HEK293 (cell line): ENCODE data around the gene RAB11A.

Source experiments
- EGR2 ChIP-seq: fragments of 450-650 bp; formaldehyde crosslinking; IDR thresholded peaks from 2 replicates; pipeline ENCODE4 v1.5.1; 2016; ENCODE audit warnings: low read depth, missing biosample characterization, missing genetic modification characterization
- KLF8 ChIP-seq: fragments of 450-650 bp; formaldehyde crosslinking; IDR thresholded peaks from 2 replicates; pipeline ENCODE4 v1.5.1; 2016; ENCODE audit warnings: missing biosample characterization, missing genetic modification characterization
- SCRT2 ChIP-seq: fragments of 450-650 bp; formaldehyde crosslinking; IDR thresholded peaks from 2 replicates; pipeline ENCODE4 v1.5.1; 2016; ENCODE audit warnings: missing biosample characterization, missing genetic modification characterization
- ZBTB17 ChIP-seq: fragments of 450-650 bp; formaldehyde crosslinking; IDR thresholded peaks from 2 replicates; pipeline ENCODE4 v1.5.1; 2016; ENCODE audit warnings: missing biosample characterization, missing genetic modification characterization
- ZNF121 ChIP-seq: fragments of 450-650 bp; formaldehyde crosslinking; IDR thresholded peaks from 2 replicates; pipeline ENCODE4 v1.5.1; 2016; ENCODE audit warnings: missing biosample characterization, missing genetic modification characterization
- ZNF175 ChIP-seq: fragments of 450-650 bp; formaldehyde crosslinking; IDR thresholded peaks from 2 replicates; pipeline ENCODE4 v1.5.1; 2016; ENCODE audit warnings: missing biosample characterization, missing genetic modification characterization
- ZNF350 ChIP-seq: fragments of 450-650 bp; formaldehyde crosslinking; IDR thresholded peaks from 2 replicates; pipeline ENCODE4 v1.5.0; 2017; ENCODE audit warnings: missing biosample characterization, mild to moderate bottlenecking, missing genetic modification characterization
- ZNF37A ChIP-seq: fragments of 450-650 bp; IDR thresholded peaks from 2 replicates; pipeline ENCODE4 v1.5.1; 2018; ENCODE audit warnings: missing biosample characterization, missing genetic modification characterization
- ZNF391 ChIP-seq: fragments of 450-650 bp; formaldehyde crosslinking; IDR thresholded peaks from 2 replicates; pipeline ENCODE4 v1.5.1; 2016; ENCODE audit warnings: low read depth, missing biosample characterization, missing genetic modification characterization, borderline replicate concordance
- ZNF514 ChIP-seq: fragments of 450-650 bp; formaldehyde crosslinking; IDR thresholded peaks from 2 replicates; pipeline ENCODE4 v1.5.1; 2016; ENCODE audit warnings: missing biosample characterization, missing genetic modification characterization
- ZNF529 ChIP-seq: fragments of 450-650 bp; formaldehyde crosslinking; IDR thresholded peaks from 2 replicates; pipeline ENCODE4 v1.5.1; 2017; ENCODE audit warnings: missing genetic modification characterization, missing biosample characterization; ENCODE audit not compliant: insufficient replicate concordance
- ZNF530 ChIP-seq: fragments of 450-650 bp; formaldehyde crosslinking; IDR thresholded peaks from 2 replicates; pipeline ENCODE4 v1.5.1; 2016; ENCODE audit warnings: low read depth, missing biosample characterization, missing genetic modification characterization
- ZNF548 ChIP-seq: fragments of 450-650 bp; formaldehyde crosslinking; IDR thresholded peaks from 2 replicates; pipeline ENCODE4 v1.5.1; 2016; ENCODE audit warnings: missing biosample characterization, missing genetic modification characterization
- ZNF561 ChIP-seq: fragments of 450-650 bp; IDR thresholded peaks from 2 replicates; pipeline ENCODE4 v1.5.1; 2018; ENCODE audit warnings: missing biosample characterization, missing genetic modification characterization, borderline replicate concordance
- ZNF571 ChIP-seq: fragments of 450-650 bp; formaldehyde crosslinking; IDR thresholded peaks from 2 replicates; pipeline ENCODE4 v1.5.0; 2017; ENCODE audit warnings: missing biosample characterization, missing genetic modification characterization
- ZNF629 ChIP-seq: fragments of 450-650 bp; formaldehyde crosslinking; IDR thresholded peaks from 2 replicates; pipeline ENCODE4 v1.5.1; 2017; ENCODE audit warnings: missing biosample characterization, missing genetic modification characterization
- ZNF777 ChIP-seq: fragments of 450-650 bp; formaldehyde crosslinking; IDR thresholded peaks from 2 replicates; pipeline ENCODE4 v1.5.1; 2017; ENCODE audit warnings: missing biosample characterization, missing genetic modification characterization, borderline replicate concordance
- ZNF830 ChIP-seq: fragments of 450-650 bp; IDR thresholded peaks from 2 replicates; pipeline ENCODE4 v1.5.0; 2018; ENCODE audit warnings: missing biosample characterization, missing genetic modification characterization, low read depth, mild to moderate bottlenecking, moderate library complexity
- TF ChIP-seq, protein P1 (sequence below): IDR thresholded peaks from 2 replicates; pipeline ENCODE4 v1.6.1; 2011; ENCODE audit warnings: mild to moderate bottlenecking, low read depth, low read length, borderline replicate concordance
- TF ChIP-seq, protein P2 (sequence below): fragments of 450-650 bp; formaldehyde crosslinking; IDR thresholded peaks from 2 replicates; pipeline ENCODE4 v1.5.1; 2016; ENCODE audit warnings: missing biosample characterization, missing genetic modification characterization, borderline replicate concordance
- TF ChIP-seq, protein P3 (sequence below): fragments of 450-650 bp; formaldehyde crosslinking; IDR thresholded peaks from 2 replicates; pipeline ENCODE4 v1.5.1; 2016; ENCODE audit warnings: missing biosample characterization, missing genetic modification characterization
- TF ChIP-seq, protein P4 (sequence below): fragments of 450-650 bp; formaldehyde crosslinking; IDR thresholded peaks from 2 replicates; pipeline ENCODE4 v1.5.1; 2016; ENCODE audit warnings: missing biosample characterization, missing genetic modification characterization
- TF ChIP-seq, protein P5 (sequence below): fragments of 450-650 bp; formaldehyde crosslinking; IDR thresholded peaks from 2 replicates; pipeline ENCODE4 v1.5.1; 2016; ENCODE audit warnings: missing biosample characterization, missing genetic modification characterization
- TF ChIP-seq, protein P6 (sequence below): fragments of 450-650 bp; formaldehyde crosslinking; IDR thresholded peaks from 2 replicates; pipeline ENCODE4 v1.5.1; 2016; ENCODE audit warnings: missing biosample characterization, missing genetic modification characterization, borderline replicate concordance

Gene RAB11A

DNA sequence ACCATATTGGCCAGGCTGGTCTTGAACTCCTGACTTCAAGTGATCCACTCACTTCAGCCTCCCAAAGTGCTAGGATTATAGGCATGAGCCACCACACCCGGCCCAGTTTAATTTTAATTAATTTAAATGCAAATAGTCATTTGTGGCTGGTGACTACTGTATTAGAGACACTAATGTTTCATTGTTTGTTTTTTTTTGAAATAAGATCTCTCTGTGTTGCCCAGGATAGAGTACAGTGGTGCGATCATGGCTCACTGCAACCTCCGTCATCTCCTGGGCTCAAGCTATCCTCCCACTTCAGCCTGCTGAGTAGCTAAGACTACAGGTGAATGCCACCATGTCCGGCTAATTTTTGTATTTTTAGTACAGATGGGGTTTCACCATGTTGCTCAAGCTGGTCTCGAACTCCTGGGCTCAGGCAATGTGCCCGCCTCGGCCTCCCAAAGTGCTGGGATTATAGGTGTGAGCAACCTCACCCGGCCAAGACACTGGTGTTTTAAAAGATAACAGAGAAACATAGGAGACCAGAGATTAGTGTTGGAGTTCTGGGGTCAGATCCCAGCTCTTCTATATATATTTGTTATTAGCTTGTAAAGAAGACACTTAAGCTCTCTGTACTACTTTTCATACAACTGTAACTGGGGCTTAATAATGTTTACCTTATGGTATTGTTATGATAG is 34.5 kb upstream of the RAB11A start (continued):
- TF ChIP-seq, protein P1, sequence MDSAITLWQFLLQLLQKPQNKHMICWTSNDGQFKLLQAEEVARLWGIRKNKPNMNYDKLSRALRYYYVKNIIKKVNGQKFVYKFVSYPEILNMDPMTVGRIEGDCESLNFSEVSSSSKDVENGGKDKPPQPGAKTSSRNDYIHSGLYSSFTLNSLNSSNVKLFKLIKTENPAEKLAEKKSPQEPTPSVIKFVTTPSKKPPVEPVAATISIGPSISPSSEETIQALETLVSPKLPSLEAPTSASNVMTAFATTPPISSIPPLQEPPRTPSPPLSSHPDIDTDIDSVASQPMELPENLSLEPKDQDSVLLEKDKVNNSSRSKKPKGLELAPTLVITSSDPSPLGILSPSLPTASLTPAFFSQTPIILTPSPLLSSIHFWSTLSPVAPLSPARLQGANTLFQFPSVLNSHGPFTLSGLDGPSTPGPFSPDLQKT, result no peak
- TF ChIP-seq ZNF350 (tag by site-specific recombination), result no peak
- no peak for TF ChIP-seq ZNF571 (tag by site-specific recombination)
- TF ChIP-seq, protein P2, sequence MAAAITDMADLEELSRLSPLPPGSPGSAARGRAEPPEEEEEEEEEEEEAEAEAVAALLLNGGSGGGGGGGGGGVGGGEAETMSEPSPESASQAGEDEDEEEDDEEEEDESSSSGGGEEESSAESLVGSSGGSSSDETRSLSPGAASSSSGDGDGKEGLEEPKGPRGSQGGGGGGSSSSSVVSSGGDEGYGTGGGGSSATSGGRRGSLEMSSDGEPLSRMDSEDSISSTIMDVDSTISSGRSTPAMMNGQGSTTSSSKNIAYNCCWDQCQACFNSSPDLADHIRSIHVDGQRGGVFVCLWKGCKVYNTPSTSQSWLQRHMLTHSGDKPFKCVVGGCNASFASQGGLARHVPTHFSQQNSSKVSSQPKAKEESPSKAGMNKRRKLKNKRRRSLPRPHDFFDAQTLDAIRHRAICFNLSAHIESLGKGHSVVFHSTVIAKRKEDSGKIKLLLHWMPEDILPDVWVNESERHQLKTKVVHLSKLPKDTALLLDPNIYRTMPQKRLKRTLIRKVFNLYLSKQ, result no peak
- TF ChIP-seq ZNF830 (tag by site-specific recombination), result no peak
- TF ChIP-seq, protein P3, sequence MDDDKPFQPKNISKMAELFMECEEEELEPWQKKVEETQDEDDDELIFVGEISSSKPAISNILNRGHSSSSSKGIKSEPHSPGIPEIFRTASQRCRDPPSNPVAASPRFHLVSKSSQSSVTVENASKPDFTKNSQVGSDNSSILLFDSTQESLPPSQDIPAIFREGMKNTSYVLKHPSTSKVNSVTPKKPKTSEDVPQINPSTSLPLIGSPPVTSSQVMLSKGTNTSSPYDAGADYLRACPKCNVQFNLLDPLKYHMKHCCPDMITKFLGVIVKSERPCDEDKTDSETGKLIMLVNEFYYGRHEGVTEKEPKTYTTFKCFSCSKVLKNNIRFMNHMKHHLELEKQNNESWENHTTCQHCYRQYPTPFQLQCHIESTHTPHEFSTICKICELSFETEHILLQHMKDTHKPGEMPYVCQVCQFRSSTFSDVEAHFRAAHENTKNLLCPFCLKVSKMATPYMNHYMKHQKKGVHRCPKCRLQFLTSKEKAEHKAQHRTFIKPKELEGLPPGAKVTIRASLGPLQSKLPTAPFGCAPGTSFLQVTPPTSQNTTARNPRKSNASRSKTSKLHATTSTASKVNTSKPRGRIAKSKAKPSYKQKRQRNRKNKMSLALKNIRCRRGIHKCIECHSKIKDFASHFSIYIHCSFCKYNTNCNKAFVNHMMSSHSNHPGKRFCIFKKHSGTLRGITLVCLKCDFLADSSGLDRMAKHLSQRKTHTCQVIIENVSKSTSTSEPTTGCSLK (tag by site-specific recombination), result no peak
- TF ChIP-seq ZNF121 (tag by site-specific recombination), result no peak
- TF ChIP-seq KLF8 (tag by site-specific recombination), result peak; percentile 51; the same call in 1 of the 2 replicates
- no peak for TF ChIP-seq ZNF514 (tag by site-specific recombination)
- no peak for TF ChIP-seq ZNF530 (tag by site-specific recombination)
- TF ChIP-seq ZNF37A (tag by site-specific recombination), result no peak
- TF ChIP-seq, protein P4, sequence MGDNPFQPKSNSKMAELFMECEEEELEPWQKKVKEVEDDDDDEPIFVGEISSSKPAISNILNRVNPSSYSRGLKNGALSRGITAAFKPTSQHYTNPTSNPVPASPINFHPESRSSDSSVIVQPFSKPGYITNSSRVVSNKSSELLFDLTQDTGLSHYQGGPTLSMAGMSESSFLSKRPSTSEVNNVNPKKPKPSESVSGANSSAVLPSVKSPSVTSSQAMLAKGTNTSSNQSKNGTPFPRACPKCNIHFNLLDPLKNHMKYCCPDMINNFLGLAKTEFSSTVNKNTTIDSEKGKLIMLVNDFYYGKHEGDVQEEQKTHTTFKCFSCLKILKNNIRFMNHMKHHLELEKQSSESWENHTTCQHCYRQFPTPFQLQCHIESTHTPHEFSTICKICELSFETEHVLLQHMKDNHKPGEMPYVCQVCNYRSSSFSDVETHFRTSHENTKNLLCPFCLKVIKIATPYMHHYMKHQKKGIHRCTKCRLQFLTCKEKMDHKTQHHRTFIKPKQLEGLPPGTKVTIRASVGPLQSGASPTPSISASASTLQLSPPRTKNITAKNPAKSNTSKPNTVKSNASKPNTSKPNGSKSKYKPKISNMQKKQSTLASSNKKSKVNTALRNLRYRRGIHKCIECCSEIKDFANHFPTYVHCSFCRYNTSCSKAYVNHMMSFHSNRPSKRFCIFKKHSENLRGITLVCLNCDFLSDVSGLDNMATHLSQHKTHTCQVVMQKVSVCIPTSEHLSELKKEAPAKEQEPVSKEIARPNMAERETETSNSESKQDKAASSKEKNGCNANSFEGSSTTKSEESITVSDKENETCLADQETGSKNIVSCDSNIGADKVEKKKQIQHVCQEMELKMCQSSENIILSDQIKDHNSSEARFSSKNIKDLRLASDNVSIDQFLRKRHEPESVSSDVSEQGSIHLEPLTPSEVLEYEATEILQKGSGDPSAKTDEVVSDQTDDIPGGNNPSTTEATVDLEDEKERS, result no peak
- no peak for TF ChIP-seq ZNF777
- peak; percentile 77 for TF ChIP-seq SCRT2 (tag by site-specific recombination)
- TF ChIP-seq ZNF175 (tag by site-specific recombination), result no peak
- TF ChIP-seq ZNF548, result no peak
- TF ChIP-seq ZNF391 (tag by site-specific recombination), result no peak; the same call in 1 of the 2 replicates
- TF ChIP-seq EGR2 (tag by site-specific recombination), result no peak
- TF ChIP-seq ZNF529 (tag by site-specific recombination), result no peak
- TF ChIP-seq, protein P5, sequence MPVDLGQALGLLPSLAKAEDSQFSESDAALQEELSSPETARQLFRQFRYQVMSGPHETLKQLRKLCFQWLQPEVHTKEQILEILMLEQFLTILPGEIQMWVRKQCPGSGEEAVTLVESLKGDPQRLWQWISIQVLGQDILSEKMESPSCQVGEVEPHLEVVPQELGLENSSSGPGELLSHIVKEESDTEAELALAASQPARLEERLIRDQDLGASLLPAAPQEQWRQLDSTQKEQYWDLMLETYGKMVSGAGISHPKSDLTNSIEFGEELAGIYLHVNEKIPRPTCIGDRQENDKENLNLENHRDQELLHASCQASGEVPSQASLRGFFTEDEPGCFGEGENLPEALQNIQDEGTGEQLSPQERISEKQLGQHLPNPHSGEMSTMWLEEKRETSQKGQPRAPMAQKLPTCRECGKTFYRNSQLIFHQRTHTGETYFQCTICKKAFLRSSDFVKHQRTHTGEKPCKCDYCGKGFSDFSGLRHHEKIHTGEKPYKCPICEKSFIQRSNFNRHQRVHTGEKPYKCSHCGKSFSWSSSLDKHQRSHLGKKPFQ (tag by site-specific recombination), result no peak
- peak; percentile 75 for TF ChIP-seq ZNF629
- TF ChIP-seq ZNF561 (tag by site-specific recombination), result no peak
- peak; percentile 58; the same call in 1 of the 2 replicates for TF ChIP-seq ZBTB17 (tag by site-specific recombination)
- TF ChIP-seq, protein P6, sequence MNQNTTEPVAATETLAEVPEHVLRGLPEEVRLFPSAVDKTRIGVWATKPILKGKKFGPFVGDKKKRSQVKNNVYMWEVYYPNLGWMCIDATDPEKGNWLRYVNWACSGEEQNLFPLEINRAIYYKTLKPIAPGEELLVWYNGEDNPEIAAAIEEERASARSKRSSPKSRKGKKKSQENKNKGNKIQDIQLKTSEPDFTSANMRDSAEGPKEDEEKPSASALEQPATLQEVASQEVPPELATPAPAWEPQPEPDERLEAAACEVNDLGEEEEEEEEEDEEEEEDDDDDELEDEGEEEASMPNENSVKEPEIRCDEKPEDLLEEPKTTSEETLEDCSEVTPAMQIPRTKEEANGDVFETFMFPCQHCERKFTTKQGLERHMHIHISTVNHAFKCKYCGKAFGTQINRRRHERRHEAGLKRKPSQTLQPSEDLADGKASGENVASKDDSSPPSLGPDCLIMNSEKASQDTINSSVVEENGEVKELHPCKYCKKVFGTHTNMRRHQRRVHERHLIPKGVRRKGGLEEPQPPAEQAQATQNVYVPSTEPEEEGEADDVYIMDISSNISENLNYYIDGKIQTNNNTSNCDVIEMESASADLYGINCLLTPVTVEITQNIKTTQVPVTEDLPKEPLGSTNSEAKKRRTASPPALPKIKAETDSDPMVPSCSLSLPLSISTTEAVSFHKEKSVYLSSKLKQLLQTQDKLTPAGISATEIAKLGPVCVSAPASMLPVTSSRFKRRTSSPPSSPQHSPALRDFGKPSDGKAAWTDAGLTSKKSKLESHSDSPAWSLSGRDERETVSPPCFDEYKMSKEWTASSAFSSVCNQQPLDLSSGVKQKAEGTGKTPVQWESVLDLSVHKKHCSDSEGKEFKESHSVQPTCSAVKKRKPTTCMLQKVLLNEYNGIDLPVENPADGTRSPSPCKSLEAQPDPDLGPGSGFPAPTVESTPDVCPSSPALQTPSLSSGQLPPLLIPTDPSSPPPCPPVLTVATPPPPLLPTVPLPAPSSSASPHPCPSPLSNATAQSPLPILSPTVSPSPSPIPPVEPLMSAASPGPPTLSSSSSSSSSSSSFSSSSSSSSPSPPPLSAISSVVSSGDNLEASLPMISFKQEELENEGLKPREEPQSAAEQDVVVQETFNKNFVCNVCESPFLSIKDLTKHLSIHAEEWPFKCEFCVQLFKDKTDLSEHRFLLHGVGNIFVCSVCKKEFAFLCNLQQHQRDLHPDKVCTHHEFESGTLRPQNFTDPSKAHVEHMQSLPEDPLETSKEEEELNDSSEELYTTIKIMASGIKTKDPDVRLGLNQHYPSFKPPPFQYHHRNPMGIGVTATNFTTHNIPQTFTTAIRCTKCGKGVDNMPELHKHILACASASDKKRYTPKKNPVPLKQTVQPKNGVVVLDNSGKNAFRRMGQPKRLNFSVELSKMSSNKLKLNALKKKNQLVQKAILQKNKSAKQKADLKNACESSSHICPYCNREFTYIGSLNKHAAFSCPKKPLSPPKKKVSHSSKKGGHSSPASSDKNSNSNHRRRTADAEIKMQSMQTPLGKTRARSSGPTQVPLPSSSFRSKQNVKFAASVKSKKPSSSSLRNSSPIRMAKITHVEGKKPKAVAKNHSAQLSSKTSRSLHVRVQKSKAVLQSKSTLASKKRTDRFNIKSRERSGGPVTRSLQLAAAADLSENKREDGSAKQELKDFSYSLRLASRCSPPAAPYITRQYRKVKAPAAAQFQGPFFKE (tag by site-specific recombination), result no peak
